HCT116 (cell line): Measurements from ENCODE around the gene GPR34.

ENCODE experiments used
- CEBPB ChIP-seq: IDR thresholded peaks from 2 replicates; pipeline ENCODE4 v1.6.1; 2012; ENCODE audit warnings: low read depth
- ELF1 ChIP-seq: IDR thresholded peaks from 2 replicates; pipeline ENCODE4 v1.6.1; 2012; ENCODE audit warnings: low read depth, borderline replicate concordance
- POLR2AphosphoS5 ChIP-seq: IDR thresholded peaks from 2 replicates; pipeline ENCODE4 v1.6.1; 2011; ENCODE audit warnings: mild to moderate bottlenecking, low read depth, low read length, moderate library complexity
- TCF7L2 ChIP-seq: IDR thresholded peaks from 2 replicates; pipeline ENCODE4 v1.7.0; 2011; ENCODE audit warnings: borderline replicate concordance, inconsistent platforms; ENCODE audit not compliant: insufficient read depth, insufficient read length; ENCODE audit errors: extremely low read depth
- TF ChIP-seq, protein P1 (sequence below): IDR thresholded peaks from 2 replicates; pipeline ENCODE4 v1.6.1; 2012; ENCODE audit warnings: low read depth
- TF ChIP-seq, protein P2 (sequence below), 3 experiments: fragments of 200-600 bp in 1 of 3; sonication (generic) in 1 of 3; IDR thresholded peaks in 2 of 3; conservative IDR thresholded peaks in 1 of 3; 2 replicates each; pipeline ENCODE4 v1.5.1; 2012 to 2017; ENCODE audit warnings: low read depth in 2 of 3, low read length in 2 of 3, antibody characterized with exemption in 1 of 3, borderline replicate concordance in 1 of 3, control low read depth in 1 of 3, mild to moderate bottlenecking in 1 of 3, mixed read lengths in 1 of 3, mixed run types in 1 of 3, moderate library complexity in 1 of 3; ENCODE audit not compliant: insufficient read depth in 1 of 3

DNA sequence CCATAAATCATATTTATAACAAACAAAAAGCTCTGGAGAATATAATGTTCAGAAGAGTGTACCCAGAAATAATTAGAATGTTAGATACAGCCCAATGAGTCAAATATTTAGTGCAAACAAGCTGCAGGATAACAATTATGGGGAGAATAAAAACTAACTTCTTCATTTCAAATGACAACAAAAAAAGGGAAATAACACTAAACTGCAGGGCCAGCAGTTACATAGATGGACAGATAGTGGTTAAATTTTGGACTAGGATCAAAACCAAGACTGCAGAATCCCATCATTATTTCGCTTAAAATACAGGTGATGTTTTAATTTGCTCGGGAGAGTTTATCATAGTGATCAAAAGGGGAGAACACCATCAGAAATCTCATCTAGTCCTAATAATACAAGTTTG lies 617 bp upstream of the GPR34 start:
- TF ChIP-seq TCF7L2 (no peak), CEBPB (no peak), POLR2AphosphoS5 (no peak), ELF1 (no peak)
- TF ChIP-seq, protein P1, sequence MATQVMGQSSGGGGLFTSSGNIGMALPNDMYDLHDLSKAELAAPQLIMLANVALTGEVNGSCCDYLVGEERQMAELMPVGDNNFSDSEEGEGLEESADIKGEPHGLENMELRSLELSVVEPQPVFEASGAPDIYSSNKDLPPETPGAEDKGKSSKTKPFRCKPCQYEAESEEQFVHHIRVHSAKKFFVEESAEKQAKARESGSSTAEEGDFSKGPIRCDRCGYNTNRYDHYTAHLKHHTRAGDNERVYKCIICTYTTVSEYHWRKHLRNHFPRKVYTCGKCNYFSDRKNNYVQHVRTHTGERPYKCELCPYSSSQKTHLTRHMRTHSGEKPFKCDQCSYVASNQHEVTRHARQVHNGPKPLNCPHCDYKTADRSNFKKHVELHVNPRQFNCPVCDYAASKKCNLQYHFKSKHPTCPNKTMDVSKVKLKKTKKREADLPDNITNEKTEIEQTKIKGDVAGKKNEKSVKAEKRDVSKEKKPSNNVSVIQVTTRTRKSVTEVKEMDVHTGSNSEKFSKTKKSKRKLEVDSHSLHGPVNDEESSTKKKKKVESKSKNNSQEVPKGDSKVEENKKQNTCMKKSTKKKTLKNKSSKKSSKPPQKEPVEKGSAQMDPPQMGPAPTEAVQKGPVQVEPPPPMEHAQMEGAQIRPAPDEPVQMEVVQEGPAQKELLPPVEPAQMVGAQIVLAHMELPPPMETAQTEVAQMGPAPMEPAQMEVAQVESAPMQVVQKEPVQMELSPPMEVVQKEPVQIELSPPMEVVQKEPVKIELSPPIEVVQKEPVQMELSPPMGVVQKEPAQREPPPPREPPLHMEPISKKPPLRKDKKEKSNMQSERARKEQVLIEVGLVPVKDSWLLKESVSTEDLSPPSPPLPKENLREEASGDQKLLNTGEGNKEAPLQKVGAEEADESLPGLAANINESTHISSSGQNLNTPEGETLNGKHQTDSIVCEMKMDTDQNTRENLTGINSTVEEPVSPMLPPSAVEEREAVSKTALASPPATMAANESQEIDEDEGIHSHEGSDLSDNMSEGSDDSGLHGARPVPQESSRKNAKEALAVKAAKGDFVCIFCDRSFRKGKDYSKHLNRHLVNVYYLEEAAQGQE, result no peak
- TF ChIP-seq, protein P2, sequence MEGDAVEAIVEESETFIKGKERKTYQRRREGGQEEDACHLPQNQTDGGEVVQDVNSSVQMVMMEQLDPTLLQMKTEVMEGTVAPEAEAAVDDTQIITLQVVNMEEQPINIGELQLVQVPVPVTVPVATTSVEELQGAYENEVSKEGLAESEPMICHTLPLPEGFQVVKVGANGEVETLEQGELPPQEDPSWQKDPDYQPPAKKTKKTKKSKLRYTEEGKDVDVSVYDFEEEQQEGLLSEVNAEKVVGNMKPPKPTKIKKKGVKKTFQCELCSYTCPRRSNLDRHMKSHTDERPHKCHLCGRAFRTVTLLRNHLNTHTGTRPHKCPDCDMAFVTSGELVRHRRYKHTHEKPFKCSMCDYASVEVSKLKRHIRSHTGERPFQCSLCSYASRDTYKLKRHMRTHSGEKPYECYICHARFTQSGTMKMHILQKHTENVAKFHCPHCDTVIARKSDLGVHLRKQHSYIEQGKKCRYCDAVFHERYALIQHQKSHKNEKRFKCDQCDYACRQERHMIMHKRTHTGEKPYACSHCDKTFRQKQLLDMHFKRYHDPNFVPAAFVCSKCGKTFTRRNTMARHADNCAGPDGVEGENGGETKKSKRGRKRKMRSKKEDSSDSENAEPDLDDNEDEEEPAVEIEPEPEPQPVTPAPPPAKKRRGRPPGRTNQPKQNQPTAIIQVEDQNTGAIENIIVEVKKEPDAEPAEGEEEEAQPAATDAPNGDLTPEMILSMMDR (IDR thresholded peaks at IDR 0.05 in 2 of 3, conservative IDR thresholded peaks at IDR 0.05 in 1 of 3; ENCODE audit: borderline replicate concordance in 1 of 3, insufficient read depth in 1 of 3, low read depth in 2 of 3, low read length in 2 of 3), result no peak
